GM13976 (cell line): ENCODE results near the gene KCNQ1.

Experiments used
- DNase-seq: peaks from one replicate; pipeline ENCODE4 v3.0.0; 2012; ENCODE audit warnings: low spot score
- in situ Hi-C: fragments of 300-500 bp; cut with MboI; formaldehyde crosslinking; loops from one replicate; pipeline ENCODE4 v1.12.0; 2022; ENCODE audit warnings: low sequenced_read_pairs, mixed read lengths, inconsistent platforms; ENCODE audit not compliant: unreplicated experiment
- TF ChIP-seq, protein P1 (sequence below): IDR thresholded peaks from 2 replicates; pipeline ENCODE4 v1.5.1; 2012; ENCODE audit warnings: borderline replicate concordance, mild to moderate bottlenecking; ENCODE audit not compliant: insufficient read depth; ENCODE audit errors: extremely low read depth, missing control alignments, control extremely low read depth

The KCNQ1 gene

GRCh38 chr11:2797741-2798361 is 353.0 kb downstream of the KCNQ1 start:
- in situ Hi-C loops, result no loop called here
- TF ChIP-seq, protein P1, sequence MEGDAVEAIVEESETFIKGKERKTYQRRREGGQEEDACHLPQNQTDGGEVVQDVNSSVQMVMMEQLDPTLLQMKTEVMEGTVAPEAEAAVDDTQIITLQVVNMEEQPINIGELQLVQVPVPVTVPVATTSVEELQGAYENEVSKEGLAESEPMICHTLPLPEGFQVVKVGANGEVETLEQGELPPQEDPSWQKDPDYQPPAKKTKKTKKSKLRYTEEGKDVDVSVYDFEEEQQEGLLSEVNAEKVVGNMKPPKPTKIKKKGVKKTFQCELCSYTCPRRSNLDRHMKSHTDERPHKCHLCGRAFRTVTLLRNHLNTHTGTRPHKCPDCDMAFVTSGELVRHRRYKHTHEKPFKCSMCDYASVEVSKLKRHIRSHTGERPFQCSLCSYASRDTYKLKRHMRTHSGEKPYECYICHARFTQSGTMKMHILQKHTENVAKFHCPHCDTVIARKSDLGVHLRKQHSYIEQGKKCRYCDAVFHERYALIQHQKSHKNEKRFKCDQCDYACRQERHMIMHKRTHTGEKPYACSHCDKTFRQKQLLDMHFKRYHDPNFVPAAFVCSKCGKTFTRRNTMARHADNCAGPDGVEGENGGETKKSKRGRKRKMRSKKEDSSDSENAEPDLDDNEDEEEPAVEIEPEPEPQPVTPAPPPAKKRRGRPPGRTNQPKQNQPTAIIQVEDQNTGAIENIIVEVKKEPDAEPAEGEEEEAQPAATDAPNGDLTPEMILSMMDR, result no peak
- DNase-seq, result no peak

DNA sequence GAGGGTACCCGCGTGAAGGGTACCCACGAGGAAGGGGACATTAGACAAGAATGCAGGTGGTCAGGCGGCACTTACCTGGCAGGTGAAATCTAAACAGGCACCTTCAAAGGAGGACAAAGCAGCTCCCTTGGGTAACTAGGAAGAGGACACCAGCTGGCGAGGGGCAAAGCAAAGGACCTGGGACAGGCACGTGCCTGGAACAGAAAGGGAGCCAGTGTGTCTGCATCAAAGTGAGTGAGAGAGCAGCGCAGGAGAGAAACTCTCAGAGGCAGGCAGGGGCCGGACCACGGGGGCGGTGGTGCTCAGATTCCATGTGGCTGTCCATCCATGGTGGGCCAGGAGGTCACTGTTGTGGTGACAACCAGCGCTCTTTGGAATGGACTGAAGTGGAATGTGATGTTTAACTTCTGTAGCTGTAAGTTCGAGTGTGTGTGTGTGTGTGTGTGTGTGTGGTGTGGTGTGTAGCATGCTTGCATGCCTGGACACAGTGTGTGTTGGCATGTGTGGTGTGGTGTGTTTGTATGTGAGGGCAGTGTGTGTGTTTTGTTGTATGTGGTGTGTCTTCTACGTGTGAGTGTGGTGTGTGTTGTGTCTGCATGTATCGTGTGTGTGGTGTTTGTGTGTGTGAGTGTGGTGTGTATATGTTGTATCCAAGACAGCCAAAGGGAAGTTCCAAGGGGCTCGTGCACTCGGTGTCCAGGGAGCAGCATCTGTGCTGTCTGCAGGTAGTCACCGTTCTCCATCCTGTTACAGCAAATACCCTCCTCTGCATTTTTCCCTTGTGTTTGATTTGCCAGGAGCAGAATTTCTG is 354.3 kb downstream of the KCNQ1 start:
- in situ Hi-C loops, result no loop called here
- no peak for DNase-seq
- TF ChIP-seq, protein P1, result no peak

DNA sequence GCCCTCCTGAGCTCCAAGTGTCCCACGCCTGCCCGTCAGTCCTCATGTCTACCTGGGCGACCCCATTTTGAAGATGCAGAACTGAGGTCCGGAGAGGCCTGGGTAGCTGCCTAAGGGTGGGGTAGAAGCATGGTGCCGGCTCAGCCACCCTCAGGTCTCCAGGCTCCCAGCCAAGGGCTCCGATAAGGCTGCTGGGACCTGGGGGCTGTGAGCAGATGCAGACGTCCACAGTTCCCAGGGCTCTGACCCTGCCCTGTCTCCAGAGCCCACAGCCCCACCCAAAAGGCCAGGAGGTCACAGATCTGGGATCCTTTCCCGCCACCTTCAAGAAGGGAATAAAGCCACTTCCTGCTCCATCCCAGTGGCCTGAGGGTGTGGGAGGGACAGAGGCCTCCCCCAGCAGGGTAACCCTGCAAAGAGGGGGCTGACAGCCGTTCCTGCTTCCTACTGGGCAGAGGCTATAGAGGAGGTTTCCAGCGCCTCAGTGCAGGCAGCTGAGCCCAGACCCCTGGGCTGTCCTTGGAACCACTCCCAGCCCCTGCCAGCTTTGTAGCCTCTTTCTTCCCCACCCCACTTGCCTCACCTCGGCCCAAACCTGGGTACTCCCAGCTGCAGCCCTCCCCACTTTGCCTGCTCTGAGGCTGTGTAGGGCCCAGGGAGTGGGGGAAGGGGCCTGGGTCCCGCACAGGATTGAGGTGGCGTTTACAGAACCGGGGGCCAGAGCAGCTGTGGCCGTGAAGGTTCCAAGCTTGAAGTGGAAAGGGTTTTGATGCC is 355.3 kb downstream of the KCNQ1 start:
- TF ChIP-seq, protein P1, result no peak
- DNase-seq, result no peak
- in situ Hi-C loops, result no loop called here

DNA sequence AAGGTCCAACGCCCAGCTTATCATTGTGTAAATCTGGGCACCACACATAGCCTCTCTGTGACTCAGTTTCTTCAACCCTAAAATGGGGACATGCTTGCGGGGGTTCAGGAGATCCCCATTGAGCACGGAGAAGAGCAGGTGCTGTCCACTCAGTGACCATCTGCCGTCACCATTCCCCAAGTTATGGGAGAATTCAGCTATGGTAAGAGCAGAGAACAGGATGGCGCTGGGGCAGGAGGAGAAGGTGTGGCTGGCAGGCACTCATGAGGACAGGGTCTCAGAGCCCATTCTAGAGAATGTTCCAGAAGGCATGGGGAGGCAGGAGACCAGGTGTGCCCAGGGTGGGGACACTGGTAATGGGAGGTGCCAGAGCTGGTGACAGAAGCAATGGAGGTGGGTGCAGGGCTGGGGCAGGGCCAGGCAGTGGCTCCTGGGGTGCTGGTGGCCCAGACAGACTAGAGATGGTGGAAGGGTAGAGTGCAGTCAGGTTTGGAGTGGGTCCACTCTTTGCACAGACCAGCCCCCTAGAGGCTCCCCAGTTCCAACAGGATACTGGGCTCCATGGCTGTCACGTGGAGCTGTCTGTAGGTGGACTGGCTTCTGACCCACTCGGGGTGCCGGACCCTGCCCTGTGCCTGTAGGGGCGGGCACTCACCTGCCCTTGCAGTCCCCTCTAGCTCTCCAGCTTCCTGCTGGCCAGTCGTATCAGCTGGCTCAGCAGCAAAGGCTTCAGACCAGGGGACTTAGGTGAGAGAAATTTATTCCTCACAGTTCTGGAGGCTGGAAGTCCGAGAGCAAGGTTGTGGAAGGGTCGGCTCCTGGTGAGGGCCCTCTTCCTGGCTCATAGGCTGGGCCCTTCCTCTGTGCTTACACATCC is 356.1 kb downstream of the KCNQ1 start:
- DNase-seq, result no peak
- TF ChIP-seq, protein P1, result no peak
- in situ Hi-C loops, result no loop called here

DNA sequence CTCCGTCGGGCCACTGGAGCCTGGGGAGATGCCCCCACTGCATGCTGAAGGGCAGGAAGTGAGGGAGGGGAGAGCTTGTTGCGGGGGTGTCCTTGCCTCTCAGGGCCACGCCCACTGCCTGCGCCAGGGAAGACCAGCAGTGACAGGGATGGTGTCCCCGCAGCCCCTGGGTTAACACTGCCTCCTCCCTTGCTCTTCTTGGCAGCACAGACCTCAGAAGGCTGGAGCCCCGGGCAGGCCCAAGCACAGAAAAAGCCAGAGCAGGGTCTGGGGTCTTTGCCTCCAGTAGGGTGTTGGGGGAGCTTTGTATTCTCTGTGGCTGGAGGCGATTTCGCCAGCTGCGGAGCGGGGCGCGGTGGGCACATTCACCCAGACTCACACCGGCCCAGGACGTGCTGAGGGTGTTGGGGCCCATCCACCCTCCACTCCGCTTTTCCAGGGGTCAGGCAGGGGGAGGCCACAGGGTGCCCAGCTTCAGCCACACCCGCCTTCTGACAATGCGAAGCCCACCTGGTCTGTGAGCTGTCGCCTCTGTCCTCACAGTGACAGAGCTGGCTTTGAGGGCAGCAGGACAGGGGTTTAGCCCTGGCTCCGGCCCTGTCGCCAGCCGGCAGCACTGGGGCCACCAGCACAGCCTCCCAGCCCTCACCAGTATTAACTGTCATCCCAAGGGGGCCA is 357.0 kb downstream of the KCNQ1 start:
- no peak for DNase-seq
- in situ Hi-C loops, result no loop called here
- TF ChIP-seq, protein P1, result no peak
